ENCODE measurements around the gene FGGY.

DNA sequence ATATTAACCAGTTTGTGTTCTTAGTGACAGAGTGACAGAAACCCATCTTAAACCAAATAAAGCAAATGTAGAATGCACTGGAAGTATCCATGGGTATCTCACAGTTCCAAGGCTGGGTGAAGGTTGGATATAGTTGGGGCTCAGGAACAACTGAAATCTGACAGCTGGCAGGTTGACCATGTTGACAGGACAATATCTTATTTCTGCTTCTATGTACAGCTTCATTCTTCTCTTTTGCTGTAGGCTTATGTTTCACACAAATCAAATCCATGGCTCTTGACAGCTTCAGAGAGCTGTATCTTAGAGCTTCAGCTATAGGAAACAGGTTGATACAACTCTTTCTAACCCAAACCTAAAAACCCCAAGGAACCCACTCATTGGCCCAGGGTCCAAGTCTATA is 34.3 kb upstream of the FGGY start:
- TF ChIP-seq, protein P1, sequence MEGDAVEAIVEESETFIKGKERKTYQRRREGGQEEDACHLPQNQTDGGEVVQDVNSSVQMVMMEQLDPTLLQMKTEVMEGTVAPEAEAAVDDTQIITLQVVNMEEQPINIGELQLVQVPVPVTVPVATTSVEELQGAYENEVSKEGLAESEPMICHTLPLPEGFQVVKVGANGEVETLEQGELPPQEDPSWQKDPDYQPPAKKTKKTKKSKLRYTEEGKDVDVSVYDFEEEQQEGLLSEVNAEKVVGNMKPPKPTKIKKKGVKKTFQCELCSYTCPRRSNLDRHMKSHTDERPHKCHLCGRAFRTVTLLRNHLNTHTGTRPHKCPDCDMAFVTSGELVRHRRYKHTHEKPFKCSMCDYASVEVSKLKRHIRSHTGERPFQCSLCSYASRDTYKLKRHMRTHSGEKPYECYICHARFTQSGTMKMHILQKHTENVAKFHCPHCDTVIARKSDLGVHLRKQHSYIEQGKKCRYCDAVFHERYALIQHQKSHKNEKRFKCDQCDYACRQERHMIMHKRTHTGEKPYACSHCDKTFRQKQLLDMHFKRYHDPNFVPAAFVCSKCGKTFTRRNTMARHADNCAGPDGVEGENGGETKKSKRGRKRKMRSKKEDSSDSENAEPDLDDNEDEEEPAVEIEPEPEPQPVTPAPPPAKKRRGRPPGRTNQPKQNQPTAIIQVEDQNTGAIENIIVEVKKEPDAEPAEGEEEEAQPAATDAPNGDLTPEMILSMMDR (IDR thresholded peaks at IDR 0.05; ENCODE audit: extremely low read depth in 1 of 2, insufficient read depth in 1 of 2, low read depth in 1 of 2, low read length in 2 of 2): no peak
- TF ChIP-seq EZH2 (IDR thresholded peaks at IDR 0.05; ENCODE audit: borderline replicate concordance, low read depth, low read length, severe bottlenecking): no peak
- no peak for TF ChIP-seq MYC (IDR thresholded peaks at IDR 0.05; ENCODE audit: low read depth, low read length)

Data from endothelial cell of umbilical vein (primary cell).